Esophagus squamous epithelium (tissue), 5 donors: Measurements from ENCODE around the gene TLE6. TPM values are rescaled to one million over a fixed set of nuclear protein-coding genes. Genes with fewer than 3 reads are reported as not detected.

ENCODE experiments used
- DNase-seq: peaks from one replicate; lab custom pipeline; 2025; lab: John Stamatoyannopoulos, UW
- H3K27ac ChIP-seq, 4 donors: fragments of 200-600 bp; sonication (generic); one replicate each; pipeline ENCODE4 v1.5.1; 2016 to 2019; ENCODE audit warnings: mild to moderate bottlenecking in 1 of 4
- H3K27me3 ChIP-seq, 4 donors: fragments of 200-600 bp; sonication (generic); 1 replicate in 3 of 4; 2 replicates in 1 of 4; pipeline versions ENCODE4 v1.5.1 to v1.6.0; 2017 to 2021; ENCODE audit warnings: antibody characterized with exemption in 1 of 4
- H3K36me3 ChIP-seq, 3 donors: fragments of 200-600 bp; sonication (generic); one replicate each; pipeline ENCODE4 v1.5.1; 2016 to 2019
- H3K4me1 ChIP-seq, 3 donors: fragments of 200-600 bp; sonication (generic); one replicate each; pipeline ENCODE4 v1.5.1; 2017 to 2019
- H3K4me3 ChIP-seq, 4 donors: fragments of 200-600 bp; sonication (generic); 1 replicate in 3 of 4; 2 replicates in 1 of 4; pipeline ENCODE4 v1.5.1; 2016 to 2019; ENCODE audit warnings: mild to moderate bottlenecking in 2 of 4, moderate library complexity in 1 of 4
- H3K9me3 ChIP-seq, 3 donors: fragments of 200-600 bp; sonication (generic); one replicate each; pipeline ENCODE4 v1.5.1; 2016 to 2019
- CTCF ChIP-seq, 6 experiments: fragments of 450-650 bp in 4 of 6; fragments of 200-600 bp in 2 of 6; sonication (generic) in 2 of 6; IDR thresholded peaks; one replicate each; pipeline ENCODE4 v1.5.1; 2016 to 2019; ENCODE audit warnings: antibody characterized with exemption in 6 of 6, mild to moderate bottlenecking in 4 of 6, moderate library complexity in 4 of 6
- POLR2A ChIP-seq, 4 donors: fragments of 450-650 bp; IDR thresholded peaks; one replicate each; pipeline ENCODE4 v1.6.1; 2017; ENCODE audit warnings: antibody characterized with exemption in 4 of 4, mild to moderate bottlenecking in 4 of 4, moderate library complexity in 3 of 4
- WGBS, 2 donors: methylation state at CpG; one replicate each; pipeline ENCODE4 v1.1.5; 2018; 5-methylcytosine and 5-hydroxymethylcytosine counted together
- intact Hi-C: fragments of 100-400 bp; cut with DNase I; formaldehyde crosslinking; loops from one replicate; pipeline ENCODE4 v1.15.0; 2022
- total RNA-seq, 4 donors: library from RNA; depleted of rRNA; stranded (reverse); fragments of >200 nt; gene quantifications; one replicate each; pipeline ENCODE4 v1.1.0, GENCODE V29; 2016
- donor health status: DM: yes; HTN: yes; CAD: no.

Gene TLE6
- total RNA-seq, 4 donors from 2014 or later = 0.59 to 3.3 (median 1.9) TPM; not detected in 1

GRCh38 chr19:3003046-3003445, 25.7 kb downstream of the TLE6 start:
- no peaks in the 10 kb centered on the region for H3K27me3 ChIP-seq
- DNase-seq = no peak
- intact Hi-C loops = no loop called here
- H3K4me1 ChIP-seq = no peaks in the 10 kb centered on the region
- H3K36me3 ChIP-seq = peaks cover 0 to 54% (median 0%) of the 10 kb centered on the region in 3 donors
- no peak overlapping the region for H3K27ac ChIP-seq
- 82 to 90% methylated on average over 6 of the region's 7 CpGs for WGBS, 2 donors
- H3K4me3 ChIP-seq = no peak overlapping the region
- TF ChIP-seq CTCF (IDR thresholded peaks at IDR 0.05) = no peak
- no peak for TF ChIP-seq POLR2A (IDR thresholded peaks at IDR 0.05)
- no peaks in the 10 kb centered on the region for H3K9me3 ChIP-seq

GRCh38 chr19:3004522-3004921, 27.2 kb downstream of the TLE6 start:
- no peak for DNase-seq
- Histone ChIP-seq H3K27ac (no peak overlapping the region), H3K4me3 (no peak overlapping the region), H3K36me3 (peaks cover 0 to 52% (median 0%) of the 10 kb centered on the region in 3 donors), H3K9me3 (no peaks in the 10 kb centered on the region), H3K27me3 (no peaks in the 10 kb centered on the region), H3K4me1 (no peaks in the 10 kb centered on the region)
- TF ChIP-seq CTCF (IDR thresholded peaks at IDR 0.05) (no peak), POLR2A (IDR thresholded peaks at IDR 0.05) (no peak)
- intact Hi-C loops = no loop called here
- 92 to 96% methylated on average over 4 of the region's 4 CpGs for WGBS, 2 donors

- no peak for TF ChIP-seq CTCF (IDR thresholded peaks at IDR 0.05)
- TF ChIP-seq POLR2A (IDR thresholded peaks at IDR 0.05) = no peak
- H3K27me3 ChIP-seq = no peaks in the 10 kb centered on the region
- 80% methylated on average over 3 of the region's 18 CpGs; no CpG with 5 or more reads in 1 of the 2 donors for WGBS, 2 donors
- H3K27ac ChIP-seq = no peak overlapping the region
- H3K4me3 ChIP-seq = no peak overlapping the region
- intact Hi-C loops = no loop called here
- no peaks in the 10 kb centered on the region for H3K4me1 ChIP-seq
- H3K9me3 ChIP-seq = no peaks in the 10 kb centered on the region
- peaks cover 0 to 52% (median 0%) of the 10 kb centered on the region in 3 donors for H3K36me3 ChIP-seq
- no peak for DNase-seq
Observed at GRCh38 chr19:3005345-3005744, 28.0 kb downstream of the TLE6 start.

GRCh38 chr19:3006075-3006767, 28.9 kb downstream of the TLE6 start:
- no peak for TF ChIP-seq POLR2A (IDR thresholded peaks at IDR 0.05)
- TF ChIP-seq CTCF (IDR thresholded peaks at IDR 0.05) = no peak
- H3K27me3 ChIP-seq = no peaks in the 10 kb centered on the region
- no peaks in the 10 kb centered on the region for H3K9me3 ChIP-seq
- no peak overlapping the region for H3K27ac ChIP-seq
- 82 to 87% methylated on average over 15 to 24 of the region's 37 CpGs for WGBS, 2 donors
- no peak for DNase-seq
- intact Hi-C loops = no loop called here
- peaks cover 0 to 6% (median 0%) of the 10 kb centered on the region in 3 donors for H3K4me1 ChIP-seq
- H3K36me3 ChIP-seq = peaks cover 0 to 49% (median 0%) of the 10 kb centered on the region in 3 donors
- H3K4me3 ChIP-seq = no peak overlapping the region

- TF ChIP-seq CTCF (IDR thresholded peaks at IDR 0.05) (no peak), POLR2A (IDR thresholded peaks at IDR 0.05) (no peak)
- WGBS, 2 donors = 70 to 88% methylated on average over 8 of the region's 9 CpGs
- Histone ChIP-seq H3K4me1 (peaks cover 0 to 6% (median 0%) of the 10 kb centered on the region in 3 donors), H3K27me3 (no peaks in the 10 kb centered on the region), H3K4me3 (no peak overlapping the region), H3K9me3 (no peaks in the 10 kb centered on the region), H3K27ac (no peak overlapping the region), H3K36me3 (peaks cover 0 to 44% (median 0%) of the 10 kb centered on the region in 3 donors)
- intact Hi-C loops = no loop called here
- no peak for DNase-seq
Observed at GRCh38 chr19:3007975-3008374, 30.6 kb downstream of the TLE6 start.
